Central memory CD4-positive, alpha-beta T cell (primary cell): Measurements from ENCODE around the gene SLN.
"Not testable (repeated sequence)": the region's sequence is repeated elsewhere in the genome, so short reads cannot be mapped to it uniquely, and the experiment has no call there.

Experiments
- DNase-seq: peaks from one replicate; pipeline ENCODE4 v3.0.0; 2022
- total RNA-seq, 3 experiments: gene quantifications; one replicate each; lab custom pipeline; 2026; lab: John Stamatoyannopoulos, UW

SLN gene
- 0 to 0.04 (median 0) reads per million in 3 experiments for total RNA-seq

DNA sequence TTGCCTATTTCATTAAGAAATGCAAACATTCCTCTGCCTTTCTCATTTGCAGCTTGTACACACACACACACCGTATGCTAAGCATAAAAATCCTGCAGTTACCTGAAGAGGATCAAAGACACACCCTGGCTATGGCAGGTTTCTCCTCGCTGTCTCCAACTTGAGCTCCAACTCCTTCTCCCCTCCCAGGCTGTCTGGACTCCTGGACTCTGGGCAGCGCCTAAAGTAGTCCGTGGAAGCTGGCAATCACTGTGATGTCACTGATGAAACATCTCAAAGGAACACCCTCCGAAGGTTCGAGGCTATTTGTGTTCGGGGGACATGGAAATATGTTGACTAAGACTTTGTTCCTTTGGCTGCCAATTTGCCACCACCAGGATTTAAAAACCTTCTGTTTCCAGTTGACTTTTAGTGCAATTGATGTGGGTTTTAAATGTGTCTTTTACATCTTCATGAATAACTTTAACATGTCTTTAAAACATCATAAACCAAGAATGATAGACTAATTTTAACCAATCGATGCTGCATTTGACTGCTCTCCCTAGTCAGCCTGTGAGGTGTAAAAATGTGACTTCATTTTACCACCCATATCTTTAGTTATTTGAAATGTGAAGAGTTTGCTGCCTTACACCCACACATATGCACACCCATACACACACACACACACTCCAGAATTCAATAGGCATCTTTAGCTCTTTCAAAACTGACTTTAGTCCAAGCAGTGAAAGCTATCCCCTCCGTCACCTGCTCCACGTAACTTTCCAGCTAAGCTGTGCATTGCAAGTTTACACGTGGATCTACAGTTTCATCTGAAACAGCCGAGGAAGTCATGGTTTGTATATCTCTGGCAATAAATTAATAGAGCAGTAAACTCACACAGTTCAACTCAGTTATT, at the start of gene SLN:
Gene SLN, minus strand, starts transcription at position 196 of the 895 bp plus-strand sequence.
- no peak for DNase-seq

DNA sequence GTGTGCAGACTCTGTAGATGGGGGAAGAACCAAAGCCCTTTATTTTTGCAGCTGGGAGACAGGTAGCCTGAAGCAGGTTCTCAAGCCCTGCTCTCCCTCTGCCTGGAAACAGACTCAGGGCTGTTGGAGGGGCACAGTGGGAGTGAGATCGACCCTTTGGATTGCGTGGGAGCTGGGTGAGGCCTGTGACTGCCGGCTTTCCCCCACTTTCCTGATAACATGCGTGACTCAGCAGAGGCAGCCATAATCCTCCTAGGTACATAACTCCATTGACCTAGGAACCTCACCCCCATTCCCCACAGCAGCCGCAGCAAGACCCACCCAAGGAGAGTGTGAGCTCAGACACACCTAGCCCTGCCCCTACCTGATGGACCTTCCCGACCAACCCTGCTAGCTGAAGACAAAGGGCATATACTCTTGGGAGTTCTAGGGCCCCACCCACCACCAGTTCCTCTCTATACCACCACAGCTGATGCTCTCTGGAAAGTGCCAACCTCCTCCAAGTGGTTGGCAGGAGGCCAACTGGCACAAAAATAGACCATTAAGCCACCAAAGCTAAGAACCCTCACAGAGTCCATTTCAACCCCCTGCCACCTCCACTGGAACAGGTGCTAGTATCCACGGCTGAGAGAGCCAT, 47.0 kb upstream of the SLN start:
- not testable (repeated sequence) for DNase-seq

DNA sequence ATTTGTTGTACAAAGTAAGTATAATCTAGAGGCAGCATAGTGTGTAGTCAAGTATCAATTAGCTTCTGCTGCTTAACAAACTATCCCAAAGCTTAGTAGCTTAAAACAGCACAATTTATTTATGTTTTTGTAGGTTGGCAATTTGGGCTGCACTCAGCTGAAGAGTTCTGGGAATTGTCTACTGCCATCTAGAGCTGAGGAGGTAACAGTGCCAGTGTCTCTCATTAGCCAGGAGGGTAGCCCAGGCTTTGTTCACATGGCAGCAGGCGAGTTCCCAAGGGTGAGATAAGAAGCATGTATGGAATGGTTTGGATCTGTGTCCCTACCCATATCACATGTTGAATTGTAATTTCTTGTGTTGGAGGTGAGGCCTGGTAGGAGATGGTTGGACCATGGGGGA, 45.8 kb upstream of the SLN start:
- DNase-seq: no peak

DNA sequence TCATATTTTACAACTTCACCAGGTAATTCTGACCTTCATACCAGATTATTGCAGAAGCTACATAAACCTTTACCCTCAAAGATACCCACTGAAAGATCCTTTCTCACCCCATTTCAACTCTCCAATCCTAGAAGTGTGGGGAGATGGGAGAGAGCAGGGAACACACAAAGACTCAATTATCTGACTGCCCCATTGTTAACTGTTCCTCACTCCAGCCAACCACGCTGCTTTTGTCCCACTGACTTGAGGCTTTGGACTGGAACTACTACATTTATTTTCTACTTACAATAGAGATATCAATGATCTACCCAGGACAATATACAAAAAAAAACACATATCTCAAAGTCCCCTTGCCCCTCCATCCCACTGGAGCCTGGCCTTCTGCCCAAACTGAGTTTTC, 44.7 kb upstream of the SLN start:
- DNase-seq: no peak

DNA sequence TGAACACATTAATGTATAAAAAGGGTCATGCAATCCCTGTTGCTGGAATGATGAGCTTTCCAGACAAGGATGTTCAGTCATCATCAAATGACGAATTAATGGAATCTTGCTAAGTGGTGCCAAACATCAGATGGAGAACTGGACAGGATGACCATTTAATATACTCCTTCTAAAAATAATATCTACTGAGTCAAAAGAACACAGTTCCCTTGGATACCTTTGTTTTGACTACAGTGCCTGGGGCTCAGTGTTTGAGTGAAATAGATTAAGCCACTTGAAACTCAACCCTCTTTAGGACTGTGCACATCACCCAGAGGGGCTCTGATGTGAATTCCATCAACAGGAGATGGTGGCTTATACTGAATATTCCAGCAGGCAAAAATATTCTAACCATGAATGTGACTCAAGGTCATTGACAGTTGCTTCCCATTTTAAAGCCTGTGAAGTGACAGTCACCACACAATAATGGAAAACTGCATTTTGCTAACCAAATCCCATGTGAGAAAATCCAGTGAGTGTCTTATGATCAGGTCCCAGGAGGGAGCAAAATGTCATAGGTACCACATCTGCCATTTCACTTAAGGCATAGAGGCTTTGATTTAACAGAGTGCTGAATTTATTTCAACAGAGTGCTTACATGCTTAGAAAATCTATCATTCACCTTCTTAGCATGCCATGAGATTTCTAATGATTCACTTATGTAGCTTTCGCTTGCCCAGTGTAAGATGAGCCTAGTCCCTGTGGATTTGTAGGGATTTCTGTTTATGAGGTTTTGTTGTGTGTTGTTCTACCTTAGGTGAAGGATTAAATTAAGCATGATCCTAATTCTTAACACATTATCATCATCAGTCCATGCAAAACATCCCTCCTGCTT, 41.3 kb upstream of the SLN start:
- DNase-seq: no peak

DNA sequence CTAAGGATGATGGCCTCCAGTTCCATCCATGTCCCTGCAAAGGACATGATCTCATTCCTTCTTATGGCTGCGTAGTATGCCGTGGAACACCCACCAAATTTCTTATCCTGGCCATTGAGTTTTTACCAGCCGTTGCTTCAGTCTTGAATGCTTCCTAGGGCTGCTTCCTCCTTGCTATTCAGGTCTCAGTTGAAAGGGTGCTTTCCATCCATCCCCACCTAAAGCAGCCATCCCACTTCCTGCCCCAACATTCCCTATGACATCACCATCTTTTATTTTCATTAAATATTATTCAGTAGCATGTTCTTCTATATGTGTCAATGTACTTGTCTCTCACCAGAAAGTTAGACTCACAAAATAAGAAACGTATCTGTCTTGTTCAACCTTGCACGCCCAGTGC, 40.7 kb upstream of the SLN start:
- no peak for DNase-seq

DNA sequence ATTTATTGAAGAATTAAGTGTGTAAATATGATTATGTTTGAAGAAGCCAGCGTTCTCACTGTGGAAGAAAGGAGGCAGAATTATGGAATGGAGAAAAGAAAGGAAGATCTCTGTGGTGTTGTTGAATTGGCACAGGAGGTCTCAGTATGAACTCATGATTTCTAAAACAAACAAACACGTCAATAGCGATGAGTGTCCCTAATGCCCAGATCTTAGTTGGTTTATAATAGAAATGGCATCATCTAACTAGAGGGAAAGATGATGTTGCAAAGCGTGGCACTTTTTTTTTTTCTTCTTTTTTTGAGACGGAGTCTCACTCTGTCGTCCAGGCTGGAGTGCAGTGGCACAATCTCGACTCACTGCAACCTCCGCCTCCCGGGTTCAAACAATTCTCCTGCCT, 39.2 kb upstream of the SLN start:
- no peak for DNase-seq

DNA sequence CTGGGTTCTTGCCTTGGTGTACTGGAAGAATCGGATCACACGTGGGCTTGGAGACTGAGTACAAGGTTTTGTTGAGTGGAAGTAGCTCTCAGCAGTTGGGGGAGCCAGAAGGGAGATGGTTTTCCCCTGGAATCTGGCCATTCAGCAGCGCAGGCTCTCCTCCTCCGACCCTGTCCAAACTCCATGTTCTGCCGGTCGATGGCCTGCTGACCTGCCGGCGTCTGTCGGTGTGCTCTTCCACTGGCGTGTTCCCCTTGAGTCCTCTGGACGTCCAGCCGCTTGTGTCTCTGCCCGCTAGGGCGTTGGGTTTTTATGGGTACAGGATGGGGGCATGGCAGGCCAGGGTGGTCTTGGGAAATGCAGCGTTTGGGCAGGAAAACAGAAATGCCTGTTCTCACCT, 38.5 kb upstream of the SLN start:
- no peak for DNase-seq

DNA sequence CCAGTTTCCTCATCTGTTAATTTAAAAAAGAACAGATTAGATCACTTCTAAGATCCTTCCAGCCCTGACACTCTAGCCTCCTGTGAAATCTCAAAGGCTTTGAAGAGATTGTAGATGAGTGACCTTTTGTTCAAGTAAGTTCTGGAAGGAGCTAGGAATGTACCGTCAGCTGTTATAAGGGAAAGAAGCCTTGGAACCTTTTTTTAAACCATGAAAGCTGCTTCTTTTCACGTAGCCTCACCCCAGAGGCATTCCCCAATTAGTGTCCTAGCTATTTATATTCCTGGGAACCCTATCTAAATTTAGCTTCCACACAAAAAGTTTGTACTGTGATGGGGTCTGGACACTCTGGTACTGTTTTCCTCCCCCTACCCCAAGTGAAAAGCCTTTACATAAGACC, 35.8 kb upstream of the SLN start:
- no peak for DNase-seq

DNA sequence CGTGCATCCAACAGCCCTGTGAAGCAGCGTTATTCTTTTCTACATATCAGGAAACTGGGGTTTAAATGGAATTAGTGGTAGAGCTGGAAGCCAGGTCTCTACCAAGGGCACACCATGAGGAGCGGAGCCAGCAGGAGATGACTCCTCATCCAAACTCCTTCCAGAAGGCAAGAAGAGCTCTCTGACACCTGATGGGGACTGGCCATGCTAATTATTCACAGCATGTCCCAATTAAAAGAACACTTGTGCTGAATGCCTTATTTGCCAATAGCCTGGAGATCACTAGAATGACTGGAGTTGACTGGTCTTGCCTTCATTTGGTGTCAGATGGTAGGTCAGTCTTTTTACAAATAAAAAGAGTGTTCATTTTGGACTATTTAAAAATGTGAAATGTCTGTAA, 32.9 kb upstream of the SLN start:
- DNase-seq: no peak

DNA sequence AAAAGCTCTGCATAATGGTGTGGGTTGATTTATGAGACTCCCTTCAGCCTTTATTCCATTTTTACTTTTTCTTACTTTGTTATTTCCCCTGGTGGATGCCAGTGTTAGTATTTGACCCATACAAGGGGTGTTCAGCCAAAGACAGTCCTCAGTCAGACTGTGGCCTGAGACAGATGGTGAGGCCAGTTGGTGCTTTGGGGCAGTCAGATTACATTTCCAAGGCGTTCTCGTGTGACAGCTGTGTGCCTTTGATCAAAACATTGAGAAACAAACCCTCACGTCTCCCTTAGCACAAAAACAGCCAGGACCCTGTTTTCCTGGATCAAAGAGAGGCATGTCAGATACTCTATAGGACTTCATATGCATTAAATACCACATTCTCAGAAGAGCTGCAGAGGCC, 31.3 kb upstream of the SLN start:
- DNase-seq: no peak

DNA sequence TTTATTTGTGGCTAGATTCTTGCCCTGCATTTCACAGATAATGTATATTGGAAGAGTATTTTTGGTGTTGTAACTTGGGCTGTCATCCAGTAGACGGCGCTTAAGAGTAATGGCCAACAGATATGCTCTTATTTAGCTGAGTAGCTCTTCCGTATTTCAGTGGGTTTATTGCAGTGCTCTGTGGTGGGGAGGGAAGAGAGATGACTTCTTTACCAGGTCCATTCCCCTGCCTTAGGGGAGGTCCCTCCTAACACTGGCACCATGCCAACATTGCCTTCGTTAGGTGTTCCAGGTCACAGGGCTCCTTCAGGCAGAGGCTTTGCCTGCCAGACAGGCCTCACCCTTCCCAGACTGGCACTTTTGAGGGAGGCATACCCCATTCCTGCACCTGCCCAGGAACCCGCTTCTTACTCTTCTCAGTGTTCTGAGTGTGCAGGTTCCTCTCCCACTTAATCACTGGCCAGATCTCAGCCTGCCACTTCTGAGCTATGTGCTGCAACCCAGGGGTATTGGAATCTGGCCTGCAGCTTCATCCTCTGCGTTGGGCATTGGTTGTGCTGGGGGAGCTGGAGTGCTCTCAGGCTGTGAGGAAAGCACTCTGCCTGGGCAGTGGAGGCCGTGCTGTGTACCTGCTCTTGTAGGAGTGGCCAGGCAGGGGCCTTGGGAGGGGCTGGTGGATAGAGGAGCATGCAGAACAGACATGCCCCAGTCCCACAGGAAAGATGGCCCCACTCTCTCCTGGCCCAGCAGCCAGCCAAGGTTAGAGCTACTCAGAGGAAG, 29.4 kb upstream of the SLN start:
- no peak for DNase-seq

DNA sequence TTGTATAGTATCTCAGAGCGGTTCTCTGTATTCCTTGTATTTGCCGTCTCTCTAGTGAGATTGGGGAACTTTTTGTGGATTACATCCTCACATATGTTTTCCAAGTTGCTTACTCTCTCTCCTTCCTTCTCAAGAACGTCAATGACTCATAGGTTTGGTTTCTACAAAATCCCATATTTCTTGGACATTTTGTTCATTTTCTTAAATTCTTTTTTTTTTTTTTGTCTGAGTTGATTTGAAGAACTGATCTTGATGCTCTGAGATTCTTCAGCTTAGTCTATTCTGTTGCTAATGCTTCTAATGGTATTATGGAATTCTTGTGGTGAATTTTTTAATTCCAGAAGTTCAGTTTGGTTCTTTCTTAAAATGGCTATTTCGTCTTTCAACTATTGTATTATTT, 28.4 kb upstream of the SLN start:
- DNase-seq: no peak

DNA sequence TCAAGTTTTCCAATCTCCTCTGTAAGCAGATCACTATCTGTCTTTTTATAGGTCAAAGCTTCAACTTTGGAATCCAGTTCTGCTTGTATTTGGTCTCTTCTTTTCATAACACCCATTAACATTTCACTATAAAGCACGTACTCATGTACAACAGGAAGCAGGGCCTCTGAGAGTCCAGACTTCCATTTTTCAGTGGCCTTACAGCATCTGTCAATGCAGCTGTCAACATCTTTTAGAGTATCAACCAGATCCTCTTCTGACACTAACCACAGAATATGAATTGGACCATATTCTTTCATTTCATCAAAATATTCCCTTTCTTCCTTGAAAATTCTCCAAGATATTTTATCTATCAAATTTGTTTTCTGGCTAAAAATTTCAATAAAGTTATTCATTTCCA, 24.7 kb upstream of the SLN start:
- no peak for DNase-seq

DNA sequence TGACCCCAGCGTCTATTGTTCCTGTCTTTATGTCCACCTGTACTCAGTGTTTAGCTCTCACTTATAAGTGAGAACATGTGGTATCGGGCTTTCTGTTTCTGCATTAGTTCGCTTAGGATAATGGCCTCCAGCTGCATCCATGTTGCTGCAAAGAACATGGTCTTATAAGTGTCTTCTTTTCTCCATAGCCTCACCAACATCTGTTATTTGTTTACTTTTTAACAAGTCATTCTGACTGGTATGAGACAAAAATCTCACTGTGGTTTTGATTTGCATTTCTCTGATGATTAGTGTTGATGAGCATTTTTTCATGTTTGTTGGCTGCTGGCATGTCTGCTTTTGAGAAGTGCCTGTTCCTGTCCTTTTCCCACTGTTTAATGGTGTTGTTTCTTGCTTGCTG, 21.7 kb upstream of the SLN start:
- no peak for DNase-seq

DNA sequence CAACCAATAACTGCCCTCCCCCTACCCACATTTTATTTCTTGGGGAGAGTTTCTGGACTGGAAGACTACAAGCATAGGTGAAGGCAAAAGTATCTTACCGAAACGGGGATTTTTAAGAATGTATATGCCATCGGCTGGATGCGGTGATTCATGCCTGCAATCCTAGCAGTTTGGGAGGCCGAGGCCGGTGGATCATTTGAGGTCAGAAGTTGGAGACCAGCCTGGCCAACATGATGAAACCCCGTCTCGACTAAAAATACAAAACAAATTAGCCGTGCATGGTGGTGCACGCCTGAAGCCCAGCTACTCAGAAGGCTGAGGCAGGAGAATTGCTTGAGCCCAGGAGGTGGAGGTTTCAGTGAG, 20.8 kb upstream of the SLN start:
- DNase-seq: no peak

DNA sequence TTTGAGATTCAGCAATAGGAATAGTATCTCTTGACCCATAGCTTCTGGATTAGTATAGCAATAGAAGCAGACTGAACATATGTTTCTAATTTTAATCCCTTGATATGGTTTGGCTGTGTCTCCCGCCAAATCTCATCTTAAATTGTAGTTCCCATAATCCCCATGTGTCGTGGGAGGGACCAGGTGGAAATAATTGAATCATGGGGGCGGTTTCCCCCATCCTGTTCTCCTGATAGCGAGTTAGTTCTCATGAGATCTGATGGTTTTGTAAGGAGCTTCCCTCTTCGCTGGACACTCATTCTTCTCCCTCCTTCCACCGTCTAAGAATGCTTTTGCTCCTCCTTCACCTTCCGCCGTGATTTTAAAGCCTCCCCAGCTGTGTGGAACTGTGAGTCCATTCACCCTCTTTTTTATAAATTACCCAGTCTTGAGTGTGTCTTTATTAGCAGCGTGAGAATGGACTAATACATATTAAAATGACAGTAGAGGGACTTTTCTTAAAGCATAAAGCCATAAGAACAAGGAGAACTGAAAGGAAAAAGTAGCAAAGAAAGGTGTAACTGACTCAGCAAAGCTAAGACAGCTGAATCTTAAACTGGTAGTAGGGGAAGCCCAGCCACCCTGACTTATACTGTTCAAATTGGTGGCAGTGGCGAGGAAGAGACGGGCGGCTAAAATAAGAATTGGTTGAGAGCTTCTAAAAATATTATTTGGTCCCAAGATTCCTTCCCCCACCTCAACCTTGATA, 20.3 kb upstream of the SLN start:
- DNase-seq: no peak

DNA sequence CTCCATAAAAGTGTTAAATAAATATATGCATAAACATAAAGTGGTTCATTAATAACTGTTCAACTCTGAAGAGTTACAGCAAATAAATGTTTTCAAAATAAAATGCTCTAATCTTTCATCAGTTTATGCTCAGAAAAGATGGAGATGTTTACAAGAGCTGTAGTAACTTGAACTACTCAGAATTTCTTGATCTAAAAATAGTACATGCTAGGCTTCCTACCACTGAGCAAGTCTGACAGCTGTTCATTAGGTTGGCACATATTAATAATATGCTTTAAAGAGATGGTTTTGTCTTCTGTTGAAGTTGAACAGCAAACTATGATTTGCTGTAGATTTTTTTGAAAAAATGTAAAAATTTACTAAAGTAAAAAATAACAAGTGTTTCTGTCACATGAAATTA, 10.8 kb upstream of the SLN start:
- no peak for DNase-seq

DNA sequence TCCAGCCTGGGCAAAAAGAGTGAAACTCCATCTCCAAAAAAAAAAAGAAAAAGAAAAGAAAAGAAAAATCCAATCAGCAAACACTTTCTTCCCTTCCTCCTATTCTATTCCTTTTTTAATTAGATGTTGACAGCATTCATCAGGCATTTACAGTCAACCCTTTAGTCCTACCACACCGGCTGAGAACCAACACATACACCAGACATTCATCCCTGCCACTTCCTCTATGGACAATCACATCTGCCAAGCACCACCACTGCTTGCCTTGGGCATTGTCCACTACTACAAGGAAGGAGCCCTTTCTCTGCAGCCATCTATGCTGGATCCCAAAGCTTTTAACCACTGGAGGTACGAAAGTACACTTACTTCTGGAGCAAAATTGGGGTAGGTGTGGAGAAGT, 9.4 kb upstream of the SLN start:
- DNase-seq: no peak

DNA sequence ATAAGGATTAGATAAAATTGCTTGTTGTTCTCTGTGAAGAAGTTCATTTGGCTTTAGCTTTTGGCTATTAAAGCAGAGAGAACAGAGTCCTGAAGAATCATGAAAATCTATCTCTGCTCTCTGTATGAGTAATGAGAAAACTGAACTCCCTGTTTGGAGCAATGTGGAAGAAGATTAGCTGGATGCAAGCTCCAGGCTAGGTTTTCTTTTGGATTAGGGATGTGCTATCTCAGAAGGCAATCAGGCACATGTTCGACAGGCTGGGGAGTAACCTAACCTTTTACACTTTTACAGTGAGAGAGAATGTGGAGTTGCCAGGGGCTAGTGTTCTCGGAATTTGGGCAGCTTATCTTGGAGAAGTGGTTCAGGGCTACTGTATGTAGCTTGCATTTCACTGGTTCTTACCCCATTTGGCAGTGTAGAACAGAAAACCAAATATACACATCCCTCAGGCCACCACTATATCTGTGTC, 8.5 kb upstream of the SLN start:
- no peak for DNase-seq

DNA sequence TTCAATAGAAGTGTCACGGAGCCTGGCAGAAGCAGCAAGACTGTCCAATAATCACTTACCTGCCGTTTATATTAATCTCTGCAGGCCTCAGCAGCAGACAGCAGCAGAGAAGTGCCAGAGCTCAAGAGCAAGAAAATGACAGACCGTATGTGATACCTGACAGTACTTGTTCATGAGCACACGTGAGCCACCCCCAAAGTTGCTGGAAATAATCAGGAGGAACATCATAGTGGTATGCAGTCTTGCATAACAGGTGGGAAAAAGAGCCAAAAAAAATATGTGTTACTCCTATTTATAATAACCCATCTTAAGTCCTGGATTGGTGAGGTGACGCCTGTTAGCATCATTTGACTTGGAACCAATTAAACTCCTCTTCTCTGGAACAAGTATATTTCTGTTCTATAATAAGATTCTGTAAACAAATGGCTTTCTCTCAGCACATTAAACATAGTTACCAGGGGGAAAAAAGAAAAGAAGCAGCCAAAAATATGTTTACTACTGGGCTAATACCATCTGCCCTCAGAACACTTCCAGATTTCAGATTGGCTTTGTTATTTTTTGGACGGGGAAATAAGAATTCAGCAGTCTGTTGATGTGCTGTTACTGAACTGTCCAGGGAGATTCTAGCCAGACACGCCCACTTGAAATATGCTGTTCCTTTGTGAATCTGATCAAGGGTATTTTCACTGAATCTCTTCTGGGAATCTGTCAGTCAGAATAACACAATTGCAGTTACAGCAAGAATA, 7.9 kb upstream of the SLN start:
- DNase-seq: no peak
